ENCODE data around the gene TPRN.

TPRN gene

DNA sequence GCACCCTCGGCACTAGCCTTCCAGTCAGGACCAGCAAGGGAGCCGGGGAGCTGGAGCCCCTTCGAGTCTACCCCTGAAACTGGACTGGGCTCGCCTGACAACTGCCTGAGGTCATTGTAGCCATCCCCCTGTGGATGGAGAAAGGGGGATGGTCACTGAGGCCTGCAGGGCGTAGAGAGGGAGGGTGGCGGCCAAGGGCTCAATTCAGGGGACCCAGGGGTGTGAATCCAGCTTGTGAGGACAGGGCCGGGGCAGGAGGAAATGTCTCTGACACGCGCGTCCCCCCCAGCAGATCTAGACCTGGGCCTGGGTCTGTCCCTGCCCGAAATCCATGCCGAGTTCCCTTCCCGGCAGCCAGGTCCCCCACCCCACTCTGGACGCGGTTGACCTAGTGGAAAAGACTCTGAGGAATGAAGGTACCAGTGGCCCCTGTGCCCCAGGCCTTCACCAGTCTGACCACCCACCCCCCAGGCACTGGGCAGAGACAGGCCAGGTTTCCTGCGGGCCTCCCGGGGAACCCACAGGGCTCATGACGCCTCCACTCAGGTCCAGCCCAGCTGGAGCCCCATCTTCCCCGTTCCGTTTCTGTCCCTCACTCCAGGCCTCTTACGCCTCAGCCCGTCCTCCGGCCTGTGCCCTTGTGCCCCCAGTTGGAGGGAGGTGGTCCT, 31.0 kb upstream of the TPRN start:
- H3K27me3 ChIP-seq (replicated peaks in 2 of 5; ENCODE audit: control insufficient read depth in 4 of 5, insufficient read depth in 5 of 5, low read length in 4 of 5) = peaks cover 0 to 38% (median 0%) of the 10 kb centered on the region in 5 experiments
- CTCF ChIA-PET = no interaction called here
- no peak for DNase-seq
- WGBS (ENCODE audit: insufficient coverage) = 96% methylated on average over 19 of the region's 23 CpGs
- POLR2A ChIA-PET = interaction anchor here (0.6 kb wide), 1 partner anchor 217 kb away, joined by 4 read pairs; no protein-coding TSS in a partner anchor
- H3K4me3 ChIP-seq (ENCODE audit: control insufficient read depth in 1 of 7, extremely low read depth in 1 of 7, insufficient read depth in 4 of 7, low read depth in 2 of 7, low read length in 6 of 7) = no peak overlapping the region
- no peak overlapping the region for H3K27ac ChIP-seq (ENCODE audit: insufficient read depth in 1 of 2, low read depth in 1 of 2, low read length in 2 of 2, poor library complexity in 1 of 2, severe bottlenecking in 2 of 2)
- peaks cover 0 to 22% (median 16%) of the 10 kb centered on the region in 4 experiments for H3K4me1 ChIP-seq (ENCODE audit: control extremely low read depth in 1 of 4, control insufficient read depth in 4 of 4, insufficient read depth in 4 of 4, low read length in 3 of 4)
- no peaks in the 10 kb centered on the region for H3K36me3 ChIP-seq (ENCODE audit: control insufficient read depth in 4 of 4, insufficient read depth in 4 of 4, low read length in 3 of 4)
- H3K9me3 ChIP-seq (ENCODE audit: control extremely low read depth in 1 of 5, control insufficient read depth in 4 of 5, insufficient read depth in 2 of 5, low read depth in 1 of 5, low read length in 4 of 5) = no peaks in the 10 kb centered on the region

GRCh38 chr9:137230705-137231371, 30.3 kb upstream of the TPRN start, which contains the start of gene SLC34A3:
Gene SLC34A3, plus strand, starts transcription at chr9:137230901. Its CDS starts 802 bp downstream, at chr9:137231703.
- Histone ChIP-seq H3K27ac (ENCODE audit: insufficient read depth in 1 of 2, low read depth in 1 of 2, low read length in 2 of 2, poor library complexity in 1 of 2, severe bottlenecking in 2 of 2) (no peak within 1 kb of the TSS), H3K4me3 (ENCODE audit: control insufficient read depth in 1 of 7, extremely low read depth in 1 of 7, insufficient read depth in 4 of 7, low read depth in 2 of 7, low read length in 6 of 7) (no peak within 1 kb of the TSS), H3K9me3 (ENCODE audit: control extremely low read depth in 1 of 5, control insufficient read depth in 4 of 5, insufficient read depth in 2 of 5, low read depth in 1 of 5, low read length in 4 of 5) (no peaks in the 10 kb centered on the region), H3K36me3 (ENCODE audit: control insufficient read depth in 4 of 4, insufficient read depth in 4 of 4, low read length in 3 of 4) (no peaks in the 10 kb centered on the region), H3K4me1 (ENCODE audit: control extremely low read depth in 1 of 4, control insufficient read depth in 4 of 4, insufficient read depth in 4 of 4, low read length in 3 of 4) (peaks cover 0 to 15% (median 10%) of the 10 kb centered on the region in 4 experiments), H3K27me3 (replicated peaks in 2 of 5; ENCODE audit: control insufficient read depth in 4 of 5, insufficient read depth in 5 of 5, low read length in 4 of 5) (peaks cover 0 to 42% (median 0%) of the 10 kb centered on the region in 5 experiments)
- POLR2A ChIA-PET = no interaction called here
- CTCF ChIA-PET = interaction anchor here (1.0 kb wide), 1 partner anchor 23 kb away, joined by 3 read pairs; no protein-coding TSS in a partner anchor
- WGBS (ENCODE audit: insufficient coverage) = 84% methylated on average over 11 of the region's 14 CpGs
- DNase-seq = no peak

- ChIA-PET POLR2A (interaction anchor here (0.6 to 0.9 kb wide), 2 partner anchors 67 to 118 kb away, joined by 3 to 4 read pairs; no protein-coding TSS in a partner anchor), CTCF (interaction anchor here (0.5 to 1.9 kb wide), 4 partner anchors 22 to 112 kb away, joined by 3 to 9 read pairs (median 3); partner anchors contain the start of genes ANAPC2 and SSNA1)
- H3K9me3 ChIP-seq (ENCODE audit: control extremely low read depth in 1 of 5, control insufficient read depth in 4 of 5, insufficient read depth in 2 of 5, low read depth in 1 of 5, low read length in 4 of 5) = no peaks in the 10 kb centered on the region
- WGBS (ENCODE audit: insufficient coverage) = 63% methylated on average over 24 of the region's 31 CpGs
- H3K27ac ChIP-seq (ENCODE audit: insufficient read depth in 1 of 2, low read depth in 1 of 2, low read length in 2 of 2, poor library complexity in 1 of 2, severe bottlenecking in 2 of 2) = no peak overlapping the region
- DNase-seq = no peak
- H3K4me3 ChIP-seq (ENCODE audit: control insufficient read depth in 1 of 7, extremely low read depth in 1 of 7, insufficient read depth in 4 of 7, low read depth in 2 of 7, low read length in 6 of 7) = no peak overlapping the region
- peaks cover 0 to 10% (median 5%) of the 10 kb centered on the region in 4 experiments for H3K4me1 ChIP-seq (ENCODE audit: control extremely low read depth in 1 of 4, control insufficient read depth in 4 of 4, insufficient read depth in 4 of 4, low read length in 3 of 4)
- peaks cover 0 to 42% (median 0%) of the 10 kb centered on the region in 5 experiments for H3K27me3 ChIP-seq (replicated peaks in 2 of 5; ENCODE audit: control insufficient read depth in 4 of 5, insufficient read depth in 5 of 5, low read length in 4 of 5)
- H3K36me3 ChIP-seq (ENCODE audit: control insufficient read depth in 4 of 4, insufficient read depth in 4 of 4, low read length in 3 of 4) = no peaks in the 10 kb centered on the region
Measured at GRCh38 chr9:137229903-137230704, 29.6 kb upstream of the TPRN start.

GRCh38 chr9:137228968-137229896, 28.7 kb upstream of the TPRN start:
- H3K27ac ChIP-seq (ENCODE audit: insufficient read depth in 1 of 2, low read depth in 1 of 2, low read length in 2 of 2, poor library complexity in 1 of 2, severe bottlenecking in 2 of 2) = no peak overlapping the region
- H3K9me3 ChIP-seq (ENCODE audit: control extremely low read depth in 1 of 5, control insufficient read depth in 4 of 5, insufficient read depth in 2 of 5, low read depth in 1 of 5, low read length in 4 of 5) = no peaks in the 10 kb centered on the region
- ChIA-PET POLR2A (interaction anchor here (0.6 to 0.9 kb wide), 3 partner anchors 67 to 117 kb away, joined by 3 to 4 read pairs (median 3); no protein-coding TSS in a partner anchor), CTCF (interaction anchor here (0.5 to 1.9 kb wide), 4 partner anchors 21 to 111 kb away, joined by 3 to 9 read pairs (median 3); partner anchors contain the start of genes ANAPC2 and SSNA1)
- DNase-seq = no peak
- 74% methylated on average over 22 of the region's 27 CpGs for WGBS (ENCODE audit: insufficient coverage)
- H3K4me1 ChIP-seq (ENCODE audit: control extremely low read depth in 1 of 4, control insufficient read depth in 4 of 4, insufficient read depth in 4 of 4, low read length in 3 of 4) = peaks cover 0 to 11% (median 8%) of the 10 kb centered on the region in 4 experiments
- no peak overlapping the region for H3K4me3 ChIP-seq (ENCODE audit: control insufficient read depth in 1 of 7, extremely low read depth in 1 of 7, insufficient read depth in 4 of 7, low read depth in 2 of 7, low read length in 6 of 7)
- peaks cover 0 to 38% (median 0%) of the 10 kb centered on the region in 5 experiments for H3K27me3 ChIP-seq (replicated peaks in 2 of 5; ENCODE audit: control insufficient read depth in 4 of 5, insufficient read depth in 5 of 5, low read length in 4 of 5)
- no peaks in the 10 kb centered on the region for H3K36me3 ChIP-seq (ENCODE audit: control insufficient read depth in 4 of 4, insufficient read depth in 4 of 4, low read length in 3 of 4)

DNA sequence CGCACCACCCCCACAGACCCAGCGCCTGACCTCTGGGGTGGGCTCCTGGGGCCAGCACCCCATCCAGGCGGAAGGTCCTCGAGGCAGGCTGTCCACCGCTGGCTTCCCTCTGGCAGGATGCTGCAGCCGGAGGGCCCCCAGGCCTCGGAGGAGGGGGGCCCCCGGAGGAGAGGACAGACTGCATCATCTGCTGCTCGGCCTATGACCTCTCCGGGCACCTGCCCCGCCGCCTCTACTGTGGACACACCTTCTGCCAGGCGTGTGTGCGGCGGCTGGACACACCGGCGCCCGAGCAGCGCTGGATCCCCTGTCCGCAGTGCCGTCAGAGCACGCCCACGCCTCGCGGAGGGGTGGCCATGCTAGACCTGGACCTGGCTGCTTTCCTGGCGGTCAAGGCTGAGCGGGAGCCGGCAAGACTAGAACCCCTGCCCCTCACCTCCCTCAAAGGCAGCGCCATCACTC, 28.0 kb upstream of the TPRN start:
- Histone ChIP-seq H3K27ac (ENCODE audit: insufficient read depth in 1 of 2, low read depth in 1 of 2, low read length in 2 of 2, poor library complexity in 1 of 2, severe bottlenecking in 2 of 2) (no peak overlapping the region), H3K4me1 (ENCODE audit: control extremely low read depth in 1 of 4, control insufficient read depth in 4 of 4, insufficient read depth in 4 of 4, low read length in 3 of 4) (peaks cover 2 to 16% (median 13%) of the 10 kb centered on the region in 4 experiments), H3K4me3 (ENCODE audit: control insufficient read depth in 1 of 7, extremely low read depth in 1 of 7, insufficient read depth in 4 of 7, low read depth in 2 of 7, low read length in 6 of 7) (no peak overlapping the region), H3K27me3 (replicated peaks in 2 of 5; ENCODE audit: control insufficient read depth in 4 of 5, insufficient read depth in 5 of 5, low read length in 4 of 5) (peaks cover 0 to 35% (median 0%) of the 10 kb centered on the region in 5 experiments), H3K9me3 (ENCODE audit: control extremely low read depth in 1 of 5, control insufficient read depth in 4 of 5, insufficient read depth in 2 of 5, low read depth in 1 of 5, low read length in 4 of 5) (no peaks in the 10 kb centered on the region), H3K36me3 (ENCODE audit: control insufficient read depth in 4 of 4, insufficient read depth in 4 of 4, low read length in 3 of 4) (no peaks in the 10 kb centered on the region)
- 82% methylated on average over 24 of the region's 29 CpGs for WGBS (ENCODE audit: insufficient coverage)
- ChIA-PET POLR2A (no interaction called here), CTCF (interaction anchor here (1.2 to 6.3 kb wide), 7 partner anchors 24 to 110 kb away, joined by 3 to 46 read pairs (median 9); partner anchors contain the start of genes ANAPC2, NDOR1, SSNA1 and TMEM203)
- no peak for DNase-seq

All from common myeloid progenitor, CD34-positive (primary cell).